Measurements from ENCODE around the gene FXYD7.

Gene FXYD7

DNA sequence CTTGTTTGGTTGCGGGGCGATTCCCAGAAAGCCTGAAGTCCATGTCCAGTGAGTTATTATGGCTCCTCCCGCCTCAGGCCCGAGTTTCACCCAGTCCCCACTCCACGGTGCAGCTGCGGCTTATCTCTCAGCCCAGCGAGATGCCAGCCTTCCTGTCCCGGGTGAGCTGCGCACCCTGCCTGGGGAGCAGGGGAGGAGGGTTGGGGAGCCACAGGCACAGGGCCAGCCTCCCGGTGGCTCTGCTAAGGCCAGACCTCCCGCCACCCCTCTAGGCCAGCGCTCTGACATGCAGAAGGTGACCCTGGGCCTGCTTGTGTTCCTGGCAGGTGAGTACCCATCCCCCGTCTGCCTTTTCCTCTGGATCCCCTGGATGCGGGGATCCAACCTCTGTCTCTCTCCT, 24.0 kb upstream of the FXYD7 start:
- no peak for ATAC-seq
- TF ChIP-seq SNAI2 (CRISPR knock-in tag; IDR thresholded peaks at IDR 0.05) (no peak), PATZ1 (CRISPR knock-in tag; IDR thresholded peaks at IDR 0.05; ENCODE audit: borderline replicate concordance) (no peak), TCF4 (CRISPR knock-in tag; IDR thresholded peaks at IDR 0.05; ENCODE audit: borderline replicate concordance) (no peak), ZC3H10 (CRISPR knock-in tag; IDR thresholded peaks at IDR 0.05) (no peak), OSR1 (CRISPR knock-in tag; IDR thresholded peaks at IDR 0.05) (no peak), ZFP3 (CRISPR knock-in tag; IDR thresholded peaks at IDR 0.05) (no peak), TOX (CRISPR knock-in tag; IDR thresholded peaks at IDR 0.05; ENCODE audit: borderline replicate concordance) (no peak)
- TF ChIP-seq, protein P1, sequence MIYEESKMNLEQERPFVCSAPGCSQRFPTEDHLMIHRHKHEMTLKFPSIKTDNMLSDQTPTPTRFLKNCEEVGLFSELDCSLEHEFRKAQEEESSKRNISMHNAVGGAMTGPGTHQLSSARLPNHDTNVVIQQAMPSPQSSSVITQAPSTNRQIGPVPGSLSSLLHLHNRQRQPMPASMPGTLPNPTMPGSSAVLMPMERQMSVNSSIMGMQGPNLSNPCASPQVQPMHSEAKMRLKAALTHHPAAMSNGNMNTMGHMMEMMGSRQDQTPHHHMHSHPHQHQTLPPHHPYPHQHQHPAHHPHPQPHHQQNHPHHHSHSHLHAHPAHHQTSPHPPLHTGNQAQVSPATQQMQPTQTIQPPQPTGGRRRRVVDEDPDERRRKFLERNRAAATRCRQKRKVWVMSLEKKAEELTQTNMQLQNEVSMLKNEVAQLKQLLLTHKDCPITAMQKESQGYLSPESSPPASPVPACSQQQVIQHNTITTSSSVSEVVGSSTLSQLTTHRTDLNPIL (CRISPR knock-in tag; IDR thresholded peaks at IDR 0.05; ENCODE audit: low read depth) = no peak
- TF ChIP-seq, protein P2, sequence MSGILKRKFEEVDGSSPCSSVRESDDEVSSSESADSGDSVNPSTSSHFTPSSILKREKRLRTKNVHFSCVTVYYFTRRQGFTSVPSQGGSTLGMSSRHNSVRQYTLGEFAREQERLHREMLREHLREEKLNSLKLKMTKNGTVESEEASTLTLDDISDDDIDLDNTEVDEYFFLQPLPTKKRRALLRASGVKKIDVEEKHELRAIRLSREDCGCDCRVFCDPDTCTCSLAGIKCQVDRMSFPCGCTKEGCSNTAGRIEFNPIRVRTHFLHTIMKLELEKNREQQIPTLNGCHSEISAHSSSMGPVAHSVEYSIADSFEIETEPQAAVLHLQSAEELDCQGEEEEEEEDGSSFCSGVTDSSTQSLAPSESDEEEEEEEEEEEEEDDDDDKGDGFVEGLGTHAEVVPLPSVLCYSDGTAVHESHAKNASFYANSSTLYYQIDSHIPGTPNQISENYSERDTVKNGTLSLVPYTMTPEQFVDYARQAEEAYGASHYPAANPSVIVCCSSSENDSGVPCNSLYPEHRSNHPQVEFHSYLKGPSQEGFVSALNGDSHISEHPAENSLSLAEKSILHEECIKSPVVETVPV (CRISPR knock-in tag; IDR thresholded peaks at IDR 0.05) = no peak

DNA sequence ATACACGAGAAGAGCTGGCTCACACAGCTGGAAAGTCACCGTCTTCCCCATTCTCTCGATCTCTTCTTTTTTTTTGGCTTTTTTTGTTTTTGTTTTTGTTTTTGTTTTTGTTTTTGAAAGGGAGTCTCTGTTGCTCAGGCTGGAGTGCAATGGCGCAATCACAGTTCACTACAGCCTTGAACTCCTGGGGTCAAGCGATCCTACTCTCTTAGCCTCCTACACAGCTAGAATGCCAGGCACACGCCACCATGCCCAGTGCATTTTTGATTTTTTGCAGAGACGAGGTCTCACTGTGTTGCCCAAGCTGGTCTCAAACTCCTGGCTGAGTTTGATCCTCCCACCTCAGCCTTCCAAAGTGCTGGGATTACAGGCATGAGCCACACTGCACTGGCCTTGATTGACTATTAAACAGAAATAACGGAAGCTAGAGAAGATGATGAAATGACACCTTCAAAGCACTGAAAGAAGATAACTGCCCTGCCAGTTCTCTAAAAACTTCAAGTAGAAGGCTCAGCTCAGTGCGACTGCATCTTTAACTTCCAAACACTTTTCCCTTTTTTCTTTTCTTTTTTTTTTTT, 23.4 kb upstream of the FXYD7 start:
- TF ChIP-seq ZNF565 (CRISPR knock-in tag; conservative IDR thresholded peaks at IDR 0.05; ENCODE audit: low read depth) = no peak
- TF ChIP-seq, protein P2 (CRISPR knock-in tag; IDR thresholded peaks at IDR 0.05) = no peak
- no peak for TF ChIP-seq ZC3H10 (CRISPR knock-in tag; IDR thresholded peaks at IDR 0.05)
- TF ChIP-seq ZNF70 (CRISPR knock-in tag; IDR thresholded peaks at IDR 0.05) = no peak
- no peak for ATAC-seq

DNA sequence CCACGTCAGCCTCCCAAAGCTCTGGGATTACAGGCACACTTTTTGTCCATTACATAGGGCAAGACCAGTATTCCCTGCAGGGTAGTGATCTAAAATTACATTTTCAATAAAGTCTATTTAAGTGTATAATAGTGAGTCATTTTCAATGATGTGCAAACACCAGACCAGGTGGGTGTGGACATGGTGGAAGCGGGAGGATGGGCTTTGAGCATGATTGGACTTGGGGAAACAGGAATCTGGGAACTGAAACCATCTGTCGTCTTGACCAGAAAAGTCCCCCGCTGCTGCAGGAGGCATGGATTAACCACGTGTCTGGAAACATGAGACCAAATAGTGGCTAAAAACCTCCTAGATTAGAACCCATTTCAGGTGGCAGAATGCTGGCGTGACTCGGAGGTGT, 22.6 kb upstream of the FXYD7 start:
- no peak for TF ChIP-seq ISL1 (CRISPR knock-in tag; IDR thresholded peaks at IDR 0.05)
- TF ChIP-seq ARNTL (CRISPR knock-in tag; IDR thresholded peaks at IDR 0.05; ENCODE audit: borderline replicate concordance, low read depth) = no peak
- no peak for TF ChIP-seq ZNF70 (CRISPR knock-in tag; IDR thresholded peaks at IDR 0.05)
- no peak for TF ChIP-seq TOX (CRISPR knock-in tag; IDR thresholded peaks at IDR 0.05; ENCODE audit: borderline replicate concordance)
- TF ChIP-seq OSR1 (CRISPR knock-in tag; IDR thresholded peaks at IDR 0.05) = no peak
- TF ChIP-seq, protein P1 (CRISPR knock-in tag; IDR thresholded peaks at IDR 0.05; ENCODE audit: low read depth) = no peak
- TF ChIP-seq ZC3H10 (CRISPR knock-in tag; IDR thresholded peaks at IDR 0.05) = no peak
- no peak for TF ChIP-seq CSDC2 (CRISPR knock-in tag; IDR thresholded peaks at IDR 0.05)
- no peak for TF ChIP-seq TCF4 (CRISPR knock-in tag; IDR thresholded peaks at IDR 0.05; ENCODE audit: borderline replicate concordance)
- no peak for TF ChIP-seq PPARA (CRISPR knock-in tag; IDR thresholded peaks at IDR 0.05; ENCODE audit: borderline replicate concordance)
- TF ChIP-seq ZFP30 (CRISPR knock-in tag; IDR thresholded peaks at IDR 0.05) = no peak
- no peak for TF ChIP-seq ESRRG (CRISPR knock-in tag; IDR thresholded peaks at IDR 0.05)
- TF ChIP-seq, protein P3, sequence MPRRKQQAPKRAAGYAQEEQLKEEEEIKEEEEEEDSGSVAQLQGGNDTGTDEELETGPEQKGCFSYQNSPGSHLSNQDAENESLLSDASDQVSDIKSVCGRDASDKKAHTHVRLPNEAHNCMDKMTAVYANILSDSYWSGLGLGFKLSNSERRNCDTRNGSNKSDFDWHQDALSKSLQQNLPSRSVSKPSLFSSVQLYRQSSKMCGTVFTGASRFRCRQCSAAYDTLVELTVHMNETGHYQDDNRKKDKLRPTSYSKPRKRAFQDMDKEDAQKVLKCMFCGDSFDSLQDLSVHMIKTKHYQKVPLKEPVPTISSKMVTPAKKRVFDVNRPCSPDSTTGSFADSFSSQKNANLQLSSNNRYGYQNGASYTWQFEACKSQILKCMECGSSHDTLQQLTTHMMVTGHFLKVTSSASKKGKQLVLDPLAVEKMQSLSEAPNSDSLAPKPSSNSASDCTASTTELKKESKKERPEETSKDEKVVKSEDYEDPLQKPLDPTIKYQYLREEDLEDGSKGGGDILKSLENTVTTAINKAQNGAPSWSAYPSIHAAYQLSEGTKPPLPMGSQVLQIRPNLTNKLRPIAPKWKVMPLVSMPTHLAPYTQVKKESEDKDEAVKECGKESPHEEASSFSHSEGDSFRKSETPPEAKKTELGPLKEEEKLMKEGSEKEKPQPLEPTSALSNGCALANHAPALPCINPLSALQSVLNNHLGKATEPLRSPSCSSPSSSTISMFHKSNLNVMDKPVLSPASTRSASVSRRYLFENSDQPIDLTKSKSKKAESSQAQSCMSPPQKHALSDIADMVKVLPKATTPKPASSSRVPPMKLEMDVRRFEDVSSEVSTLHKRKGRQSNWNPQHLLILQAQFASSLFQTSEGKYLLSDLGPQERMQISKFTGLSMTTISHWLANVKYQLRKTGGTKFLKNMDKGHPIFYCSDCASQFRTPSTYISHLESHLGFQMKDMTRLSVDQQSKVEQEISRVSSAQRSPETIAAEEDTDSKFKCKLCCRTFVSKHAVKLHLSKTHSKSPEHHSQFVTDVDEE (CRISPR knock-in tag; IDR thresholded peaks at IDR 0.05) = no peak
- TF ChIP-seq PATZ1 (CRISPR knock-in tag; IDR thresholded peaks at IDR 0.05; ENCODE audit: borderline replicate concordance) = no peak
- TF ChIP-seq ZNF565 (CRISPR knock-in tag; conservative IDR thresholded peaks at IDR 0.05; ENCODE audit: low read depth) = no peak
- no peak for TF ChIP-seq BACH2 (CRISPR knock-in tag; IDR thresholded peaks at IDR 0.05; ENCODE audit: borderline replicate concordance)
- no peak for TF ChIP-seq SNAI2 (CRISPR knock-in tag; IDR thresholded peaks at IDR 0.05)
- TF ChIP-seq POU6F1 (CRISPR knock-in tag; IDR thresholded peaks at IDR 0.05; ENCODE audit: borderline replicate concordance, low read depth) = no peak
- TF ChIP-seq RARB (CRISPR knock-in tag; IDR thresholded peaks at IDR 0.05) = no peak
- ATAC-seq = no peak
